HG03103 (cell line): ENCODE data around the gene E2F6.

Experiments used
- ATAC-seq: cut with Tn5 transposase; IDR thresholded peaks from one replicate; pipeline ENCODE4 v1.9.1; 2021; ENCODE audit warnings: low read depth; ENCODE audit not compliant: unreplicated experiment

The E2F6 gene, protein sequence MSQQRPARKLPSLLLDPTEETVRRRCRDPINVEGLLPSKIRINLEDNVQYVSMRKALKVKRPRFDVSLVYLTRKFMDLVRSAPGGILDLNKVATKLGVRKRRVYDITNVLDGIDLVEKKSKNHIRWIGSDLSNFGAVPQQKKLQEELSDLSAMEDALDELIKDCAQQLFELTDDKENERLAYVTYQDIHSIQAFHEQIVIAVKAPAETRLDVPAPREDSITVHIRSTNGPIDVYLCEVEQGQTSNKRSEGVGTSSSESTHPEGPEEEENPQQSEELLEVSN

DNA sequence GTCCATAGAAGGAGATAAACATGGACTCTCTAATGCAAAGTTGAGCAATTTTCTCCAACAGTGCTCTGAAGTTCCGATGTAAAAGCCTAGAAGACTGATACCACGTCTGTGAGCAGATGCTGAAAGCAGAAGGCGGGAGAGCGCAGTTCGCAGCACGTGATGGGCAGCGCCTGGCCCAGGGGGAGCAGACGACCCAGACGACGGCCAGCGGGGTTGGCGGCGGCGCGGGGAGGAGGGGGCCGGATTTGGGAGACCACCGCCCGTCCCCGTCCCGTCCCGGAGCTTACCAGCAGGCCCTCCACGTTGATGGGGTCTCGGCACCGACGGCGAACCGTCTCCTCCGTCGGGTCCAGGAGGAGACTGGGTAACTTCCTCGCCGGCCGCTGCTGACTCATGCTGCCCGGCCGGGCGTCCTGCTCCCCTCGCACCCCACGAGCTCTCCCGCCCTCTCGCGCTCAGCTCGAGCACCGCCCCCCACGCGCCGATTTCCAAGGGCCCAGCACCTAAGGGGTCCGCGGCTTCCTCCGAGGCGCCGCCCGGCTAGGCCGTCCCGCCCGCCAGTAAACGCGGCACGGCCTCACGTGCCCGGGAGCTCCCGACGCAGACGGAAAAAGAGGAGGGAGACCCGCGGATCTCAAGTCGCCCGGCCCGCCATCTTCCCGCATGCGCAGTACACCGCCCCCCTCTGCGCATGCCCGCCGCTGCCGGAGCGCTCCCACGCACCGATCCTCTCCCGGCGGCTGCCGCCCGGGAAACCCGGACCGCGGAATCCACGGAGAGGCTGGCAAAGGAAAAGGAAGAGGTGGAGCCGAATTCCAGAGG is at the start of gene E2F6:
E2F6 (minus strand) TSS at position 677 of the 822 bp plus-strand sequence; CDS start at position 395, 282 bp downstream.
- ATAC-seq, result peak; percentile 68

DNA sequence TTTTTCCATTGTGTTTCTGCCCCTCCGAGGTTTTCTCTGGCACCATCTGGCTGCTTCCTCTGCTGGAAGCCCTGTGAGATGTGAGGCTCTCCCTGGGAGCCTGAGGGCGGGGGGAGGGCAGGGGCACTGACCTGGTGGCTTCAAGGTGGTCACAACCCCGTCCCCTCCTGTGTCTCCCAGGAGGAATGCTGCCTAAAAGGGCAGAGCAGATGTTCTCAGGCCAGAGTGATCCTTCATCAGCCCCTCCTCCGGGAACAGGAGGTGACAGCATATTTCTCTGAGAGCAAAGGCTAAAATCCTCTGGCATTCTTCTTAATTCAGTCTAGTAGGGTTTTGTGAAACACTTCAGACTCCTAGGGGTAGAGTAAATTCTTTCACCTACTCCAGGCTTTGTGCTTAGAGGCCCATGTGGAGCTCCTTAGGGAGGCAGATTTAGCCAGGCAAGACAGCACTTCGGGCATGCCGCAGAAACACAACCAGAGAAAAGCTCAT is 49.6 kb upstream of the E2F6 start:
- ATAC-seq, result no peak

DNA sequence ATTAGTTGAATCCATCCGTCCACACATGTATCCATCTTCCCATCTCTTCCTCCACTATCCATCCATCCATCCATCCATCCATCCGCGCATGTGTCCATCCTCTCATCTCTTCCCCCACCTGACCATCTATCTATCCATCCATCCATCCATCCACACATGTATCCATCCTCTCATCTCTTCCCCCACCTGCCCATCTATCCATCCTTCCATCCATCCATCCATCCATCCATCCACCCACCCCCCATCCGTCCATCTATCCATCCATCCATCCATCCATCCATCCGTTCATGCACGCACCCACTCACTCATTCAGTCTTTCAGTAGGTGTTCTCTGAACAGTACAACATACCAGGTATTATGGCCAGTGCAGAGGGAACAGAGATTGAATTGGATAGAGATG is 48.9 kb upstream of the E2F6 start:
- no peak for ATAC-seq

DNA sequence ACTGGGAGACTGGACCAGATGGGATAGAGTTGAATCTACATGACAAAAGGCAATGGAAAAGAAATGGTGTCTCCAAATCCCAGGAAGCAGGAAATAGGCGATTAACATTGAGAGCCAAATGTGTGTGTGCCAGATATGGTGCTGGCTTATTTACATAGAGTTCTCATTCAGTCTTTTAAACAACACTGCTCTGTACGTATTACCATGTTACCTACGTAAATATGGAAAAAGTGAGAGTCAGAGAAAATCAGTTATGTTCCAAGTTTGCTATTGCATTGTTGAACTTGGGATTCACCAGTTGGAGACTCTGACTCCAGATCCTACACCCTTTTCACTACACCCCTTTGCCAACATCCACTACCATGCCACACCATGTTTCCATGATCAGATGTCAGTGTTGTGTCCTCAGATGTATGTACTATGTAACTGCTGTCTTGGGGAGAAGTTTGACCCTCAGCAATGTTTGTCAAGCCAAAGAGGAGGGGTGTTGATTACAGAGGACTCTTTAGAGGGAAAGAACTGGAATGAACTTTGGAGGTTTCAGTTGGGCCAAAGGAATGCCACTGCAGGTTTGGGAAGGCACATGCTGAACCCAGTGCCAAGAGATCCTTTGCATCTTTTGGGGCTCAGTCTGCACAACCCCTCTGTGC is 48.2 kb upstream of the E2F6 start:
- no peak for ATAC-seq

DNA sequence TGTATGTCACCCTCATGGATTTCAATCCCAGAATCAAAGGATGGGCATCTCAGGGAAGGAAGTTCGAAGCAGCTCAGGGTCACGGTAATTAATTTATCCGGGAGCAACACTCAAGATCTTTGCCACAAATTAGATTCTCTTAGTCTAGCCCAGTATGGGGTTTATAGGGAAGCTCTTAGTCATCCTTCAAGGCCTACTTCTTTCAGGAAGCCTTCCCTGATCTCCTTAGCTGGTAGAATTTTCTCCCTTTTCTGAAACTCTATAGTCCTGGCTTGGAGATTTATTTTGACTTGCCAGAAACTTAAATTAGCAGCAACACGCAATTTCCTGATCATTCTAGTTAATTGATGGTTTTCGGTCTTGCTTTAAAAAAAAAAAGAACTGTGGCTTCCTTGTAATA is 47.4 kb upstream of the E2F6 start:
- ATAC-seq, result no peak

DNA sequence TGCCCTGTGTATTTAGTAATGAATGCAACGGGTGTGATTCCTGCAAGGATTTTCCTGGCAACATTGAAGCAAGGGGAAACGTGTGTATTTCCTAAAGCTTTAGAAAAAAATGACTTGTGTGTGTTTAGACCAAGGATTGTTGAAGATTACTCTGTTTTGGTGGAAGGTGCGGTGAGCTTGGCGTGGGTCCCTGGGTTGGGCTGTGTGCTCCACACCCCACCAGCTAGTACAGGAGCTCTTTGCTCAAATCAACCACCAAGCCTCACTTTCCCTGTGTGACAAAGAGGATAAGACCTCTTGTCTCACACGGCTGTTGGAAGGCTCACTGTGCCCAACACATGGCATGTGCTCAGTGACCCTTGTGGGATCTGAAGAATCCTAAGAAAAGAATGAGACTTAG is 46.5 kb upstream of the E2F6 start:
- ATAC-seq, result no peak

DNA sequence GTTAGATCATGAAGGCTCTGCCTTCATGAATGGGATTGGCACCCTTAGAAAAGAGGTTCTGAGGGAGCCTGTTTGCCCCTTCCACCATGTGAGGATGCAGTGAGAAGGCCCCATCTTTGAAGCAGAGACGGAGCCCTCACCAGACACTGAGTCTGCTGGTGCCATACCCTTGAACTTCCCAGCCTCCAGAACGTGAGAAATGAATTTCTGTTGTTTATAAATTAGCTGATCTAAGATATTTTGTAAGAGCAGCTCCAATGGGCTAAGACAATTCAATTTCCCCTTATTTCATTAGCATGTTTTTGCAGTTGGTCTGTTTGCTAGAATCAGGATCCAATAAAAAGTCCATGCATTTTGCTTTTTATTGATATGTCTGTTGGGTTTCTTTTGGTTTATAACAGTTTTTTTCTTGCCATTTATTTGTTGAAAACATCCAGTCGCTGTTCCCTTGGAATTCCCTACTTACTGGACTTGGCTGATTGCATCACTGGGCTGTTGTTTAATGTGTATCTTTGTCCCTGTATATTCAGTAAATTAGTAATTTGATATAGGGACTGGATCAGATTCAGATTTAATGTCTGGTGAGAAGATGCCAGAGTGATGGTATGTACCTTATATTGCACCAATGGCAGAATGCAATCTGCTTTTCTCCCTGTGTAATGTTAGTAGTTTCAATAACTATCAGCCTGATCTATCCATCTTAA is 43.8 kb upstream of the E2F6 start:
- ATAC-seq, result no peak

DNA sequence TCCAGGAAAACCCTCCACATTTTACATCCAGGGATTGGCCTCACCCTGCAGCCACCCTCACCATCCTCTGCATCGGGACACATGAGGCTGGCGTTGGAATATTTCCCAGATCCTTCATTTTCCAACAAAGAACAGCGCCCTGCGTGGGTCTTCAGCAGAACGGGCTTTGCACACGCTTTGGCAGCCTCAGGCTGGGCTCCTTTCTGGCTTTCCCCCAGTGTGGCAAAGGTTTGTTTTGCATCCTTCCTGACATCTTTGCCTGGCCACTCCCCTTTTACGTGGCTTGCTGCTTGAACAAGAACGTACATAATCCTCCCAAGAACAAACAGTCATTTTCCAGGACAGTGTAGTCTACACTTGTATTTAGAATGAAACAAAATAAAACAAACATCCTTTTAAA is 42.3 kb upstream of the E2F6 start:
- ATAC-seq, result no peak

DNA sequence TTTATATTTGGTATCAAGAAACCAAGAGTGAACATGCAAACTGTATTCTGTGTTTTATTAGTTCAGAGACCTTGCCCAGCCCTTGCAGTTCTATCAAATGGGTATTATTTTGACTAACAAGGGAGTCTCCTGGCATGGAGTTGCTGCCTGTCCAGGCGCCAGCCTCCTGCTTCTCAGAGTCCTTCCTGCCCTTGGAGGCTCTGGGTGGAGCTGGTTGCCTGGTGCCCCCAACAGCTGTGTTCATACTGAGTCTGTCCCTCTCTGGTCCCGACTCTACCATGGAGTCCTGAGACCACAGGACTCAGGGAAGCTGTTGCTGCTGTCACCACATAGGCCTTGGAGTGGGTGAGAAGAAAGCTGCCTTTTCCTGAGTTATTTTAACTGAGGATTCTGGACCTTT is 41.6 kb upstream of the E2F6 start:
- no peak for ATAC-seq

DNA sequence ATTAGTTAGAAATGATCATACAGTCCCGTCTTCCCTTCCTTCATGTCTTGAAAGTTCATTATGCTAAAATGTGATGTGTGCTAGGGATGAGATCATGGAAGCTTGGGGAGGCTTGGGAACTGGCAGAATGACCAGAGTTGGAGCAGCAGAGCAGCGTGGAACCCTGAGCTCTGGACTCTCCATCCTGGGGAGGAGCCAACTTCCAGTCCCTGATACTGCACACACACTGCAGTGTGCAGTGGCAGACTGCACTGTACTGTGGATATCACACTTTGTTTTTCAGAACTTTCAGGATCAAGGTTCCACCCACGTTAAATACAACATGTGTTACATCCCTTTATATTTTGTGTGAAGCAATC is 40.6 kb upstream of the E2F6 start:
- ATAC-seq, result no peak

DNA sequence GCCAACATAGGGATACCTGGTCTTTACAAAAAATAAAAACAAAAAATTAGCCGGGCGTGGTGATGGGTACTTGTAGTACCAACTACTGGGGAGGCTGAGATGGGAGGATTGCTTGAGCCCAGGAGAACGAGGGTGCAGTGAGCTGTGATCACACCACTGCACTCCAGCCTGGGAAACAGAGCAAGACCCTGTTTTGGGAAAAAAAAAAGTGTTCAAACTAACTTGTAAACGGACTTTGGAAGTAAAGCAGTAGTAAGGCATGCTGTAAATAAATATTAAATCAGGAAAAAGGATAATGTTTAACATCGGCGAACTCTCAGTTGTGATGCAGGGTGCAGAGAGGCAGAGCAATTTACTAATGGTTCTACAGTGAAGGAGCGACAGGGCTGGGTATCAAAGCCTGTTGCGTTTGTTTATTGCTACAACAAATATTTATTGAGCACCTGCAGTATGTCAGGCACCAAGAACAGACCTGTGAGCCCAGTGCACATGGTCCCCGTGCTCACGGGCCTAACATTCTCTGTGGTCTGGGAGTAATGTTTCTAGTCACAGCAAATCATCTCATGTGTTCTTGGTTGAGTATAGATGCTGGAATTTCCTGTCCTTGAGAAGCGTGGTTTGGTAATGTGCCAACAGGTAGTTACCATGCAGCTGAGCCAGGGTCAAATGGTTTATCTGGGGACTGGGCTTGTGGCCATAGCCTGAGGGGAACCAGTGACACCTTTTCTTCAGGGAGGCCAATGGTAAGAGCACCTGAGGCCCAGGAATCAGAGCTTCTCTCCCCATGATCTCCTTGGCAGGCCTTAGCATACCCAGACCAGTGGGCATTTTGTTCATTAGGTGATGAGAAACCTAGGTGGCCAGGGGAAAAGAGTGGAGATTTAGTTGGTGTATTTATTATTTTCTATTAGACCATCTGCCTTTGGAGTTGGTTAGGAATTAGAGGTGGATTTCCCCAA is 40.0 kb upstream of the E2F6 start:
- ATAC-seq, result no peak

DNA sequence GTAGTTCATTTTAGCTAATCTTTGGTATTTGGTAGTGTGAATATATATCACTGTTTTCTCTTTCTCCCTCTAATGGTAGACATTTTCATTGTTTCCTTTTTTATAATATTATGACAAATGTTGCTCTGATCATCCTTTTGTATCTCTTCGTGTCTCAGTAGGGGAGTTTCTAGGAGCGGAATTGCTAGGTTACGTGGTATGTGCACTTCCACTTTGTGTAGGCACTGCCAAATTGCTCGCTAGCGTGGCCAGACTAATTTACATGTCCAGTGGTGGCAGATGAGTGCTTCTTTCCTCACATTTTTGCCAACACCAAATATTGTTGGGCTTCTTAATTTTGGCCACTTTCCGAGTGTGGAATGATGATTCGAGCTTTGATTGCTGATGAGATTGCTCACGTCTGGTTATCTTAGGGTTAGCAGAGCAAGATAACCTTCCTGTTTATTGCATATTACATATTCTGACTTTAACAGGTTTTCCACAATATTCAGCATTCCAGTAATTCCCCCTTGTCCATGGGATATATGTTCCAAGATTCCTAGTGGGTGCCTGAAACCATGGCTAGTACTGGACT is 37.5 kb upstream of the E2F6 start:
- ATAC-seq, result no peak

DNA sequence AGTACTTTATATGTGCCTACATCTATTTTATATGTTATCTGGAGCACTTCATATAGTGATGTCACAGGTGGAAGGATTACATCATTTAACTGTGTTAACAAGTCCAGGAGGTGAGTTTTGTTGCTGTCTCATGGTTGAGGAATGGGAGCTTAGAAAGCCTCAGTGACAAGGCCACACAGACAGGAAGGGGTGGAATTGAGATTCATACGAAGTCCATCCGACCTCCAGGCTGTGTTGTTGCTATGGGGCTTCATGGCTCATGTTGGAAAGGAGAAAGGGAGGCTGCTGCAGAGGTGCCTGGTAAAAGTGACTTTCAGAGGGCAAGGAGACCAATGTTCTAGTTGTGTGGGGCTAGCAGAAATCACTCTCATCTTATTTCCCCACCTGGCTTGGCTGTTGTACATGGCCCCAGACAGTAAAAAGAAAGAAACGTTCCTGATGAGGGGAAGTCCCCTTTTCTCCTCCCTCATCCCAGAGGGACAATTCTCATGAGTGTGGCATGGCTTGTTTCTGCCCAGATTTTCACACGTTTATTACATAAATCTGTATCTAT is 36.9 kb upstream of the E2F6 start:
- ATAC-seq, result no peak

DNA sequence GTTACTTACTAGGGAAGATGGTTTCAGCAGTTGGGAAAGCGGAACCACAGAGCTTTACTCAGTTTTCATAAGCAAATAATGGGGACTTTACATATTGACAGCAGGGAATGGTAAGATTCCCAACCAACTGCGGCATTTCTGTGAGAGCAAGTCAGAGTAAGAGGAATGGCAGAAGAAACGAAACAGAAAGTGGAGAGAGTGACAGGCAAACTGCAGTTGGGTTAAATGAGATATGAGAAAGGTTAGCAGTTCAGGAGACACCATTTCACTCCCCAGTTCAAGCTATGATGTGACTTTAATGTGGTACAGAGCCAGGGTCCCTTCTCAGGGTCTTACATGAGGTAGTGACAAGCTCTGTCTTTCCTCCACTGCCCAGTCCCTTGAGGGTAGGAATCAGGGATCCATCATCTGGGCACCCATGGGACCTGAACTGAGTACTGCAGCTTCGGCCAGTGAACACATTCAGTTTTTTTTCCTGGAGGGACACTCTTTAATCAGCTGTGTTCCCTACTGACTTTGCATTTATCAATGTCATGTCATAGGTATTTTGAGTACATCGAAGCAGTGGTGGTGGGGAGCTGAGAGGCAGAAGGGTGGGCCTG is 34.8 kb upstream of the E2F6 start:
- ATAC-seq, result no peak

DNA sequence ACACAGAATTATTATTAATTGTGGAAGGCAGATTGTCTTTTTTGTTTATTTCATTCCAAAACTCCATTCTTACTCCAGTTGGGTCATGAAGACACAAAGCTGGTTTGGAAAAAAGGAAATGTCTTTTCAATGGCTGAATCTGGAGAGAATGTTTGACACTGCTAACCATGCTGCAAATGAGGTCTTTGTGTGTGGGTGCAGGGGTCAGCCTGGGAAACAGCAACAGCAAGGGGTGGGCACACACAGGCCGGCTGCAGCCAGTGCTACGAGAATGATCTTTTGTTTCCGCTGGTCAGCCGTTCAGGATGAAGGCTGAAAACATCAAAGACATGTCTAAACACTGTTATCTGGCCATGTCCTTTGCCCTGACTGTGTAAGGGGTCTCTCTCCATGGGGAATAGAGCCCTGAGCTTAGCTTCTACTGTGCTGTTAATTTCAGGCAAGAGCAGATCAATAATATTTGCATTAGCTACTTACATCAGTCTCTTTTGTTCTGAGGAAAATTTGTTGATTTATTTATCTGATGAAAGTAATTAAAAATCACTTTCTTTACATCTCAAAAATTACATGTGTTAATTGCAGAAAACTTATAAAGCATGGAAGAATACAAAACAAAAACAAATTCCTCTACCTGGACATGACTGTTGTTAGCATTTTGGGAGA is 33.3 kb upstream of the E2F6 start:
- no peak for ATAC-seq

DNA sequence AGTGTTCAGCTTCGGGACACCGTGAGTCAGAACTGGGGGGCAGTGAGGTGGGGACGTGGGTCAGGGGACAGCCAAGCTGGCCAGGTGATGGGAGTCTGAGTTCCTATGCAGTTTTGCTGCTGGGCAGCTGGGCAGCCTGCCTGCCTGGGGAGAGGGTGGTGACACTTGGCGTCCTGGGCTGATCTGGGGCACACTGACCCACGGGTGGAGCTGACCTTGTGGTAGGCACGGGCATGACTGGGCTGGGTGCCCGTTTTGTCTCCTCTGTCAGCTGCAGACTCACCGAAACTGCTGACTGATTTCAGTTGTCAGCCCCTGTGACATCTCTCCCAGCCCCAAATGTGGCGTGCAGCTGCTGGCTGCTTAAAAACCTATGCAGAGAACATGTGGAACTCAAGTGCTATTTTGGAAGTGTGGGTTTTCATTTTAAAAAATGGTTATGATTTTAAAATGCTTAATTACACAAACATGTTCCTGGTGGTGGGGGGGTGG is 32.6 kb upstream of the E2F6 start:
- ATAC-seq, result peak; percentile 65

DNA sequence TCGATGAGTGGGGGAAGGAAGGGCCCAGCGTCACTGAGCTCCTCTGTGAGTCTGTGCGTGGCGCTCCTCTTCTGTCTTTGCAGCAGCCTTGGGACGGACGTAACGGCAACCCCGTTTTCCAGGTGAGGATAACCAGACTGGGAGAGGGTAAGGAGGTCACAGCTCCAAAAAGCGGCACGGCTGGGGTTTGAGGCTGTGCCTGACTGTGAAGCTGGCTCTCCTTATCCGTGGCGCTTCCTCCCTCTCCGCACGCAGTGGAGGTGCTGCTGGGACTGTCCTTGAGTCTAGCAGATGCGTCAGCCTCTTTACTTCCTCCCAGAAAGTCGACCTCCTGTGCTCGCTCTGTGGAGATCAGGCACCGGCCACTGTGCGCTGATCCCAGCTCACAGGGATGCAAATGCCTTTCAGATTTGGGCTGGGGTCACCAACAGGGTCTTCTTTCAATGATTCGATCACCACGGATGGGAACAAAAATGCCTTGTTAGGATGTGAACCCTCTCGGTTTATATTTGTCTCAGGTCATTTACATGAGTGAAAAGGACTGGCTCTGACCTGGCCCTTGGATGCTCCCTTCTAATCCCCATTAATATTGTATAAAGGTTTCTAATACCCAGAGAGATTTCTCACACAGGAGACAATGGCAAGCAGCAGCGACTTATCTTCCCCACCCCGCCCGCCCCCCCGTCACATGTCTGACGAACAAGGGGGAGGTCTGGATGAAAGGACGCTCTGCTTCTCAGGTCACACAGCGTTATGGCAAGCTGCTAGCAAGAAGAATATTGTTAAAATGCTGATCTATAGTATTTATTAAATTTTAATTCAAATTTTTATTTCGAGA is 30.1 kb upstream of the E2F6 start:
- no peak for ATAC-seq
